NCI-H748 treated with DMSO at 0.1 percent for 48 hours (cell line): ENCODE results near the gene SPR.

Experiments used
- DNase-seq: peaks from one replicate; lab custom pipeline; 2025; lab: John Stamatoyannopoulos, UW

The SPR gene

GRCh38 chr2:72932045-72932740 is 45.0 kb downstream of the SPR start:
- DNase-seq, result no peak

- no peak for DNase-seq
Measured at GRCh38 chr2:72932805-72933204, 45.6 kb downstream of the SPR start.

- no peak for DNase-seq
Measured at GRCh38 chr2:72933207-72933606, 46.0 kb downstream of the SPR start.

- no peak for DNase-seq
Measured at GRCh38 chr2:72933646-72934151, 46.5 kb downstream of the SPR start.

GRCh38 chr2:72934683-72935610 is 47.7 kb downstream of the SPR start:
- DNase-seq, result no peak

- no peak for DNase-seq
Measured at GRCh38 chr2:72935611-72935957, 48.4 kb downstream of the SPR start.

- no peak for DNase-seq
Measured at GRCh38 chr2:72936660-72937355, 49.6 kb downstream of the SPR start.

- DNase-seq, result no peak
Measured at GRCh38 chr2:72937356-72937669, 50.1 kb downstream of the SPR start.

GRCh38 chr2:72938455-72938854 is 51.2 kb downstream of the SPR start:
- DNase-seq, result no peak

GRCh38 chr2:72940361-72940760 is 53.2 kb downstream of the SPR start:
- DNase-seq, result no peak

- no peak for DNase-seq
Measured at GRCh38 chr2:72940786-72941185, 53.6 kb downstream of the SPR start.
